ENCODE results near the gene WRNIP1.

The WRNIP1 gene

GRCh38 chr6:2763345-2763841 lies 1.8 kb upstream of the WRNIP1 start:
- TF ChIP-seq, protein P1, sequence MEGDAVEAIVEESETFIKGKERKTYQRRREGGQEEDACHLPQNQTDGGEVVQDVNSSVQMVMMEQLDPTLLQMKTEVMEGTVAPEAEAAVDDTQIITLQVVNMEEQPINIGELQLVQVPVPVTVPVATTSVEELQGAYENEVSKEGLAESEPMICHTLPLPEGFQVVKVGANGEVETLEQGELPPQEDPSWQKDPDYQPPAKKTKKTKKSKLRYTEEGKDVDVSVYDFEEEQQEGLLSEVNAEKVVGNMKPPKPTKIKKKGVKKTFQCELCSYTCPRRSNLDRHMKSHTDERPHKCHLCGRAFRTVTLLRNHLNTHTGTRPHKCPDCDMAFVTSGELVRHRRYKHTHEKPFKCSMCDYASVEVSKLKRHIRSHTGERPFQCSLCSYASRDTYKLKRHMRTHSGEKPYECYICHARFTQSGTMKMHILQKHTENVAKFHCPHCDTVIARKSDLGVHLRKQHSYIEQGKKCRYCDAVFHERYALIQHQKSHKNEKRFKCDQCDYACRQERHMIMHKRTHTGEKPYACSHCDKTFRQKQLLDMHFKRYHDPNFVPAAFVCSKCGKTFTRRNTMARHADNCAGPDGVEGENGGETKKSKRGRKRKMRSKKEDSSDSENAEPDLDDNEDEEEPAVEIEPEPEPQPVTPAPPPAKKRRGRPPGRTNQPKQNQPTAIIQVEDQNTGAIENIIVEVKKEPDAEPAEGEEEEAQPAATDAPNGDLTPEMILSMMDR (conservative IDR thresholded peaks at IDR 0.05) = no peak
- no peak for TF ChIP-seq ZFX (IDR thresholded peaks at IDR 0.05)
- H3K27ac ChIP-seq = no peak overlapping the region; the same call in 1 of the 2 replicates

GRCh38 chr6:2763876-2764540 lies 1.2 kb upstream of the WRNIP1 start:
- H3K27ac ChIP-seq = peak overlapping the region; percentile 92; the same call in 1 of the 2 replicates

DNA sequence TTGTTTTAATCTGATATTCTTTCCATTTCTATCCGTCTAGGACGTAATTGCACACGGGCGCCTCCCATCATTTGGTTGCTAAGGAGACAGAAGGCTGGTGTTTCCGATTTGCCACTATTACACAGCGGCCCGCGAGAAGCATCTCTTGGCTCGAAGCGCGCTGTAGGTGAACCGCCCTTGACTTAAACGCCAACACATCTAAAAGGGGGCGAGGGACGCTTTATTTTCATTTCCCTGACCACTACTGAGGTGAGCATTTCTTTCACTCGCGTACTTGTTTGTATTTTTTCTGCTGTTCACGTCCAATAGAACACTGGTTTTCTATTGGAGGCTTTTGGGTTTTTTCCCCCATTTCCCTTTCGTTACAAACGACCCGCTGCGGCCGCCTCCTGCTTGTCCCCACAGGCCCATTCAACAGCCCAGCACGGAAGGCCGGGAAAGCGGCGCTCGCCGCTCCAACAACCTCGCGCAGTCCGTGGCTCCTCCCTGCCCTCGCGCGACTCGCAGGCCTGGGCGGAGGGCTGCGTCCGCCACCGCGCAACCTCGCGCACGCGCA lies 505 bp upstream of the WRNIP1 start:
- TF ChIP-seq, protein P1 (conservative IDR thresholded peaks at IDR 0.05) = no peak
- TF ChIP-seq ZFX (IDR thresholded peaks at IDR 0.05) = no peak
- H3K27ac ChIP-seq = peak overlapping the region; percentile 92

More at GRCh38 chr6:2763876-2764540, 1.2 kb upstream of the WRNIP1 start:
- no peak for TF ChIP-seq ZFX (IDR thresholded peaks at IDR 0.05)

GRCh38 chr6:2765896-2766766 lies 938 bp downstream of the WRNIP1 start:
- peak overlapping the region; percentile 92 for H3K27ac ChIP-seq
- TF ChIP-seq ZFX (IDR thresholded peaks at IDR 0.05) = peak; percentile 48
- TF ChIP-seq, protein P1 (conservative IDR thresholded peaks at IDR 0.05) = no peak; the same call in 1 of the 2 replicates

GRCh38 chr6:2766767-2767656 lies 1.8 kb downstream of the WRNIP1 start:
- TF ChIP-seq, protein P1 (conservative IDR thresholded peaks at IDR 0.05) = peak; percentile 26
- no peak for TF ChIP-seq ZFX (IDR thresholded peaks at IDR 0.05)
- peak overlapping the region; percentile 92 for H3K27ac ChIP-seq

DNA sequence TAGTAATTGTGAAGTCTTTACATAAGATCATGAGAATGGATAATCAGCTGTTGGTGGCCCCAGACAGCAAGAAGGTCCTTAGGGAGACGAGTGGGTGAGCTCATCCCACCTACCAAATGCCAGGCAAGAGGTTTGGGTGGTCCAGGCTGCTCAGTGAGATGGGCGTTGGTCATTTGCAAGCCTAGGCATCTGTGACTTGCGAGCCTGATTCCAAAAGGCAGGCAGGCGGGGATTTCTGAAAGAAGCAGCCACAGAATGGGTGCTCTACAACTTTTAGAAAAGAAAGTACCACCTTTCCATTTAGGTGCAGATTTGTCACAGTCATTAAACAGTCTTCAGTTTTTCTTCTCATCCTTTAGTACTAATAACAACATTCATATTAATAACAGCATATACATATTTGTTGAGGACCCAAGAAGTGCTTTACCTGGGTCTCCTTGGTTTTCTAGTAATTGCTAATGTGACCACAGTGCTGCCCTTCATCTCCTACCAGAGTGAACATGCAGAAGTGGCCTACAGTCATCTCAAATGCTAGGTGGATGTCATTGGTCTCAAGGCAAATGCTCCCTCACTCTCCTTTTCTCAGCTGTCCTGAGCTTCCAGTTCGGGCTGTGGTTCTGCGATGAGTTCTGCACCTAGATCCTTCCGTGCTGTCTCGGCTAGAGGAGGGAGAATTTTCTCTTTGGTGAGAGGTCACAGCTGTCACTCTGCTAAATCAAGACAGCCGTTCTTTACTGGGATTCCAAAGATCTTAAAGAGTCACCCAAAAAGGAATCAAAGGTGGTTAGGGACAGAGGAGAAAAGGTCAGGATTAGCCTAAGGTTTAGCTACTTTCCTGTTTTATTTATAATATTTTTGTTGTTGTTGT lies 2.7 kb downstream of the WRNIP1 start:
- no peak for TF ChIP-seq ZFX (IDR thresholded peaks at IDR 0.05)
- TF ChIP-seq, protein P1 (conservative IDR thresholded peaks at IDR 0.05) = no peak
- H3K27ac ChIP-seq = no peak overlapping the region

Data from C4-2B (cell line).